ENCODE results near the gene PANX1.

Gene PANX1

DNA sequence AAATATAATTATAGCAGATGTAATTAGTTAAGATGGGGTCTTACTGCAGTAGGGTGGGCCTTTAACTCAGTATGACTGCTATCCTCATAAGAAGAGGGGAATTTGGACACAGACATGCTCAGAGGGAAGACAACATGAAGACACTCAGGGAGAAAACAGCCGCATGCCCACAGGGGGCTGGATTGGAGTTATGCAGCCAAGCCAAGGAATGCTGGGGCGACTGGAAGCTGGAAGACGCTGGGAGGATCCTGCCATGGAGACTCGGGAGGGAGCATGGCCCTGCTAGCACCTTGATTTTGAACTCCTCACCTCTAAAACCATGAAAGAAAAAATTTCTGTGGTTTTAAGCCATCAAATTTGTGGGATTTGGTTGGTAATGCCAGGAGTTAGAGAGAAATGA is 40.9 kb downstream of the PANX1 start:
- H3K27ac ChIP-seq = no peak overlapping the region
- CTCF ChIA-PET = no interaction called here
- no peak for TF ChIP-seq CTCF (conservative IDR thresholded peaks at IDR 0.05; ENCODE audit: low read depth)
- DNase-seq (ENCODE audit: low spot score) = no peak
- POLR2A ChIA-PET (ENCODE audit: low non-redundant PET) = no interaction called here

DNA sequence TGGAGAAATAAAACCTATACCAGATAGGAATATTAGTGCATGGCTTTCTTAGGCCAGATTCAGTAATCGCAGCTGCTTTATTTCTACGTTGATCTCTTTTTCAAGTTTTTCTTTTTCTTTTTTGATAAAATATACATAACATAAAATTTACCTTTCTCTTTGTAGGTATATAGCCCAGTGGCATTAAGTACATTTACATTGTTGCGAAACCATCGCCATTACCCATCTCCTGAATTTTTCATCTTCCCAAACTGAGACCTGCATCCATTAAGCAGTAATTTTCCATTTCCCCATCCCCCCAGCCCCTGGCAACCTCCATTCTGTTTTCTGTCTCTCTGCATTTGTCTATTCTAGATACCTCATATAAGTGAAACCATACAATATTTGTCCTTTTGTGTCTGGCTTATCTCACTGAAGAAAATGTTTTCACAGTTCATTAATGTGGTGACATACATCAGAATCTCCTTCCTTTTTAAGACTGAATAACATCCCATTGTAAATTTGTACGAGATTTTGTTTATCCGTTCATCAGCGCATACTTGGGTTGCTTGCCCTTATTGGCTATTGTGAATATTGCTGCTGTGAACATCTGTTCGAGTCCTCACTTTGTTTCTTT is 41.4 kb downstream of the PANX1 start:
- DNase-seq (ENCODE audit: low spot score) = no peak
- CTCF ChIA-PET = interaction anchor here (0.6 kb wide), 1 partner anchor 189 kb away, joined by 3 read pairs; no protein-coding TSS in a partner anchor
- POLR2A ChIA-PET (ENCODE audit: low non-redundant PET) = no interaction called here
- no peak for TF ChIP-seq CTCF (conservative IDR thresholded peaks at IDR 0.05; ENCODE audit: low read depth)
- H3K27ac ChIP-seq = no peak overlapping the region

DNA sequence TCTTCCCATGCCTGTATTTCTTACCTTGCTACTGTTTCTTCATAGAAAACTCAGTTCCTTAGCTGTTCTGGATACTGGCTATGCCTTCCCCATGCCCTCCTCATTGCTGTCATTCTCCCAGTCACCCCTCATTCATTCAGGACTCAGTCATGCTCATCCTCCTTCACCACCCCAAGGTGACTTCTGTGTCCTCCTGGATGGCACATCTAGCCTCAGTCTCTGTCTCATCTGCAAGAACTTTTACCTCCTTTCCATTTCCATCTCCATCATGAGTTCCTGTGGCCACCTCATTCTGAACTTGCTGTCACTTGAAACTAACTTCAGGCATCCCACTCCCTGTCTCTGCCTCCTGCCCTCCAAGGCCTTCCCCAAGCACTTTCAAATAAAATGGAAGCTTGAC is 42.3 kb downstream of the PANX1 start:
- ChIA-PET POLR2A (ENCODE audit: low non-redundant PET) (no interaction called here), CTCF (interaction anchor here (0.6 to 1.2 kb wide), 5 partner anchors 12 to 241 kb away, joined by 3 to 4 read pairs (median 3); no protein-coding TSS in a partner anchor)
- DNase-seq (ENCODE audit: low spot score) = no peak
- no peak for TF ChIP-seq CTCF (conservative IDR thresholded peaks at IDR 0.05; ENCODE audit: low read depth)
- H3K27ac ChIP-seq = no peak overlapping the region

GRCh38 chr11:94171693-94172440 is 43.2 kb downstream of the PANX1 start:
- ChIA-PET POLR2A (ENCODE audit: low non-redundant PET) (no interaction called here), CTCF (interaction anchor here (0.9 to 1.5 kb wide), 5 partner anchors 11 to 242 kb away, joined by 3 to 6 read pairs (median 4); no protein-coding TSS in a partner anchor)
- peak; percentile 25 for DNase-seq (ENCODE audit: low spot score)
- peak; percentile 39 for TF ChIP-seq CTCF (conservative IDR thresholded peaks at IDR 0.05; ENCODE audit: low read depth)
- H3K27ac ChIP-seq = no peak overlapping the region

DNA sequence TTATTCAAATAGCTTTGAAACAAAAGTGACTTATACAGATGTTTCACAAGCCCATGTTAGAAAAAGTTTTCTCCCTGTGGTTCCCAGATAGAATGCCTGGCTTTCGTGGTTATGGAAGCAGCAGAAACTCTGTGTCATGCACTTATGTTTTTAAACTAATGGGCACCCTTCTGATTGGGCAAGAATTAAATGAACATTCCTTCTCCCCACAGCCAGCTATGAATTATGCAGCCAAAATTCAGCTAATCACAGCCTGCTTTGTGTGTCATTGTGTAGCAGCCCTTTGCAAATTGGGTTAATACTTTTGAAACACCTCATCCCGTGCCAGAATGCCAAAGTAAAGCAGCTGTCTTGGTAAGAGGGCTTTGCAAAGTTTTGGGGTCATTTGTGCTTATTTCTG is 46.9 kb downstream of the PANX1 start:
- CTCF ChIA-PET = no interaction called here
- no peak overlapping the region for H3K27ac ChIP-seq
- TF ChIP-seq CTCF (conservative IDR thresholded peaks at IDR 0.05; ENCODE audit: low read depth) = no peak
- DNase-seq (ENCODE audit: low spot score) = peak; percentile 25
- POLR2A ChIA-PET (ENCODE audit: low non-redundant PET) = no interaction called here

GRCh38 chr11:94178331-94178730 is 49.7 kb downstream of the PANX1 start:
- H3K27ac ChIP-seq = no peak overlapping the region
- ChIA-PET POLR2A (ENCODE audit: low non-redundant PET) (no interaction called here), CTCF (interaction anchor here (0.6 kb wide), 1 partner anchor 105 kb away, joined by 3 read pairs; no protein-coding TSS in a partner anchor)
- DNase-seq (ENCODE audit: low spot score) = no peak
- no peak for TF ChIP-seq CTCF (conservative IDR thresholded peaks at IDR 0.05; ENCODE audit: low read depth)

Measured in RWPE1 (cell line).